ENCODE results near the gene RASSF7. TPM values are rescaled to one million over a fixed set of nuclear protein-coding genes. Genes with fewer than 3 reads are reported as not detected.

Gene RASSF7
- total and polyA plus RNA-seq, 2 donors (not counting 3 experiments of a cell fraction or from before 2014, with no cell fraction given): 14.1 to 19.9 TPM

- H4K20me1 ChIP-seq (replicated peaks; ENCODE audit: control insufficient read depth, extremely low read depth, insufficient read depth, low read length): no peaks in the 10 kb centered on the region
- H3K9ac ChIP-seq (replicated peaks; ENCODE audit: extremely low read depth, insufficient read depth, low read length): no peak overlapping the region
- no peak overlapping the region for H3K27ac ChIP-seq (ENCODE audit: insufficient read depth, low read depth, low read length)
- no peak overlapping the region for H3K4me3 ChIP-seq (replicated peaks in 1 of 3; ENCODE audit: insufficient read depth in 1 of 3, low read depth in 1 of 3, low read length in 3 of 3)
- no peaks in the 10 kb centered on the region for H3K36me3 ChIP-seq (ENCODE audit: control insufficient read depth in 2 of 2, extremely low read depth in 1 of 2, insufficient read depth in 2 of 2, low read length in 2 of 2)
- ChIA-PET POLR2A (no interaction called here), CTCF (interaction anchor here (1.0 kb wide), 1 partner anchor 175 kb away, joined by 3 read pairs; no protein-coding TSS in a partner anchor)
- intact Hi-C loops (cut with micrococcal nuclease) (no loop called here), dilution Hi-C loops (cut with MboI; ENCODE audit: extremely low pct_ligation_motif_present, low sequenced_read_pairs) (no loop called here)
- H3K79me2 ChIP-seq (ENCODE audit: control insufficient read depth, insufficient read depth, low read length): no peaks in the 10 kb centered on the region
- H3K9me1 ChIP-seq (replicated peaks; ENCODE audit: control insufficient read depth, extremely low read depth, insufficient read depth, low read length): no peaks in the 10 kb centered on the region
- FAIRE-seq: no peak
- no peak for DNase-seq (ENCODE audit: low read depth, low spot score)
- H3K4me1 ChIP-seq (ENCODE audit: control insufficient read depth, extremely low read depth, insufficient read depth, low read length): peaks cover 3% of the 10 kb centered on the region
- H3K4me2 ChIP-seq (ENCODE audit: insufficient read depth, low read length): no peak overlapping the region
- H3K9me3 ChIP-seq (replicated peaks; ENCODE audit: control insufficient read depth, insufficient read depth, low read length): no peaks in the 10 kb centered on the region
- TF ChIP-seq POLR2AphosphoS5 (IDR thresholded peaks at IDR 0.05; ENCODE audit: insufficient read depth, low read depth, low read length): no peak
- H2AFZ ChIP-seq (ENCODE audit: low read depth, low read length): no peak overlapping the region
- H3K27me3 ChIP-seq (ENCODE audit: control insufficient read depth in 2 of 2, insufficient read depth in 2 of 2, low read length in 2 of 2): peaks cover 2 to 6% of the 10 kb centered on the region in 2 experiments
- no TSS peak for BruUV-seq (replicated peaks)
These were observed 10.1 kb upstream of the RASSF7 start for GRCh38 chr11:550746-551085.

- ChIA-PET POLR2A (no interaction called here), CTCF (interaction anchor here (1.0 kb wide), 1 partner anchor 175 kb away, joined by 3 read pairs; no protein-coding TSS in a partner anchor)
- no TSS peak for BruUV-seq (replicated peaks)
- TF ChIP-seq EZH2 (IDR thresholded peaks at IDR 0.05; ENCODE audit: borderline replicate concordance, low read depth, low read length, severe bottlenecking) (no peak), POLR2AphosphoS5 (IDR thresholded peaks at IDR 0.05; ENCODE audit: insufficient read depth, low read depth, low read length) (no peak), GATA2 (IDR thresholded peaks at IDR 0.05; ENCODE audit: insufficient read depth, insufficient read length, low read depth, low read length) (no peak), JUN (IDR thresholded peaks at IDR 0.05; ENCODE audit: borderline replicate concordance, insufficient read depth, insufficient read length, low read depth) (no peak), FOS (IDR thresholded peaks at IDR 0.05; ENCODE audit: borderline replicate concordance, insufficient read depth, low read length) (no peak), POLR2A (IDR thresholded peaks at IDR 0.05; ENCODE audit: low read depth, low read length) (no peak), MAX (IDR thresholded peaks at IDR 0.05; ENCODE audit: insufficient read depth, insufficient read length) (no peak), MYC (IDR thresholded peaks at IDR 0.05; ENCODE audit: low read depth, low read length) (no peak)
- TF ChIP-seq, protein P1, sequence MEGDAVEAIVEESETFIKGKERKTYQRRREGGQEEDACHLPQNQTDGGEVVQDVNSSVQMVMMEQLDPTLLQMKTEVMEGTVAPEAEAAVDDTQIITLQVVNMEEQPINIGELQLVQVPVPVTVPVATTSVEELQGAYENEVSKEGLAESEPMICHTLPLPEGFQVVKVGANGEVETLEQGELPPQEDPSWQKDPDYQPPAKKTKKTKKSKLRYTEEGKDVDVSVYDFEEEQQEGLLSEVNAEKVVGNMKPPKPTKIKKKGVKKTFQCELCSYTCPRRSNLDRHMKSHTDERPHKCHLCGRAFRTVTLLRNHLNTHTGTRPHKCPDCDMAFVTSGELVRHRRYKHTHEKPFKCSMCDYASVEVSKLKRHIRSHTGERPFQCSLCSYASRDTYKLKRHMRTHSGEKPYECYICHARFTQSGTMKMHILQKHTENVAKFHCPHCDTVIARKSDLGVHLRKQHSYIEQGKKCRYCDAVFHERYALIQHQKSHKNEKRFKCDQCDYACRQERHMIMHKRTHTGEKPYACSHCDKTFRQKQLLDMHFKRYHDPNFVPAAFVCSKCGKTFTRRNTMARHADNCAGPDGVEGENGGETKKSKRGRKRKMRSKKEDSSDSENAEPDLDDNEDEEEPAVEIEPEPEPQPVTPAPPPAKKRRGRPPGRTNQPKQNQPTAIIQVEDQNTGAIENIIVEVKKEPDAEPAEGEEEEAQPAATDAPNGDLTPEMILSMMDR (IDR thresholded peaks at IDR 0.05; ENCODE audit: extremely low read depth in 1 of 2, insufficient read depth in 1 of 2, low read depth in 1 of 2, low read length in 2 of 2): no peak
- Histone ChIP-seq H2AFZ (ENCODE audit: low read depth, low read length) (no peak overlapping the region), H3K79me2 (ENCODE audit: control insufficient read depth, insufficient read depth, low read length) (no peaks in the 10 kb centered on the region), H3K36me3 (ENCODE audit: control insufficient read depth in 2 of 2, extremely low read depth in 1 of 2, insufficient read depth in 2 of 2, low read length in 2 of 2) (no peaks in the 10 kb centered on the region), H3K4me2 (ENCODE audit: insufficient read depth, low read length) (no peak overlapping the region), H3K9me1 (replicated peaks; ENCODE audit: control insufficient read depth, extremely low read depth, insufficient read depth, low read length) (no peaks in the 10 kb centered on the region), H3K27me3 (ENCODE audit: control insufficient read depth in 2 of 2, insufficient read depth in 2 of 2, low read length in 2 of 2) (peaks cover 2 to 10% of the 10 kb centered on the region in 2 experiments), H3K27ac (ENCODE audit: insufficient read depth, low read depth, low read length) (no peak overlapping the region), H3K4me1 (ENCODE audit: control insufficient read depth, extremely low read depth, insufficient read depth, low read length) (peaks cover 3% of the 10 kb centered on the region), H3K9ac (replicated peaks; ENCODE audit: extremely low read depth, insufficient read depth, low read length) (no peak overlapping the region), H3K9me3 (replicated peaks; ENCODE audit: control insufficient read depth, insufficient read depth, low read length) (no peaks in the 10 kb centered on the region), H3K4me3 (replicated peaks in 1 of 3; ENCODE audit: insufficient read depth in 1 of 3, low read depth in 1 of 3, low read length in 3 of 3) (no peak overlapping the region), H4K20me1 (replicated peaks; ENCODE audit: control insufficient read depth, extremely low read depth, insufficient read depth, low read length) (no peaks in the 10 kb centered on the region)
- dilution Hi-C loops (cut with MboI; ENCODE audit: extremely low pct_ligation_motif_present, low sequenced_read_pairs) (no loop called here), intact Hi-C loops (cut with micrococcal nuclease) (no loop called here)
- no peak for FAIRE-seq
- no peak for DNase-seq (ENCODE audit: low read depth, low spot score)
These were observed 9.6 kb upstream of the RASSF7 start for GRCh38 chr11:551131-551530.
